OCI-LY7 (cell line): ENCODE results near the gene AFTPH. TPM values are rescaled to one million over a fixed set of nuclear protein-coding genes. Genes with fewer than 3 reads are reported as not detected.

Experiments used
- BruUV-seq: library from RNA; stranded (reverse); fragments of 400-500 nt; replicated peaks from 2 replicates; lab custom pipeline; 2021; lab: Mats Ljungman, UMichigan
- CTCF ChIA-PET: fragments of 300-600 bp; sonication (Branson Sonifier 250); formaldehyde crosslinking; loops from one replicate; lab custom pipeline; 2022; ENCODE audit warnings: antibody characterized with exemption; ENCODE audit not compliant: unreplicated experiment; lab: Charles Lee
- POLR2A ChIA-PET: fragments of 300-600 bp; sonication (Branson Sonifier 250); formaldehyde crosslinking; loops from one replicate; lab custom pipeline; 2022; ENCODE audit warnings: antibody characterized with exemption; lab: Charles Lee
- DNase-seq: peaks from one replicate; pipeline ENCODE4 v3.0.0-alpha.2; 2015; ENCODE audit warnings: low spot score
- H2AFZ ChIP-seq: fragments of 200-600 bp; sonication (generic), shearing (Covaris generic); 2 replicates; pipeline ENCODE4 v1.6.1; 2014; ENCODE audit warnings: mild to moderate bottlenecking, antibody characterized with exemption, low read length, moderate library complexity
- H3K27ac ChIP-seq: fragments of 200-600 bp; sonication (generic); 2 replicates; pipeline ENCODE4 v1.5.1; 2014; ENCODE audit warnings: mixed run types, low read depth, mild to moderate bottlenecking, moderate library complexity, low read length, inconsistent platforms; ENCODE audit not compliant: poor library complexity, severe bottlenecking
- H3K36me3 ChIP-seq: fragments of 200-600 bp; sonication (generic); 2 replicates; pipeline ENCODE4 v1.6.1; 2014; ENCODE audit warnings: mild to moderate bottlenecking, antibody characterized with exemption, low read length, moderate library complexity, mixed read lengths; ENCODE audit not compliant: insufficient read depth
- H3K4me1 ChIP-seq: fragments of 200-600 bp; sonication (generic); 2 replicates; pipeline ENCODE4 v1.5.1; 2014; ENCODE audit warnings: mild to moderate bottlenecking, low read length; ENCODE audit not compliant: insufficient read depth, poor library complexity, severe bottlenecking
- H3K4me2 ChIP-seq: fragments of 200-600 bp; sonication (generic); 2 replicates; pipeline ENCODE4 v1.6.1; 2014; ENCODE audit warnings: mild to moderate bottlenecking, low read length
- H3K4me3 ChIP-seq: fragments of 200-600 bp; sonication (generic); 2 replicates; pipeline ENCODE4 v1.5.1; 2014; ENCODE audit warnings: mild to moderate bottlenecking, low read depth, low read length; ENCODE audit not compliant: poor library complexity, severe bottlenecking
- H3K79me2 ChIP-seq: fragments of 200-600 bp; sonication (generic); 2 replicates; pipeline ENCODE4 v1.6.1; 2016; ENCODE audit warnings: low read depth, mild to moderate bottlenecking, low read length, moderate library complexity, mixed read lengths; ENCODE audit not compliant: insufficient read depth
- H3K9me2 ChIP-seq: fragments of 200-600 bp; sonication (generic); 2 replicates; pipeline ENCODE4 v1.6.1; 2016; ENCODE audit warnings: mild to moderate bottlenecking, low read length, mixed read lengths; ENCODE audit not compliant: insufficient read depth
- H3K9me3 ChIP-seq: fragments of 200-600 bp; sonication (generic); 2 replicates; pipeline ENCODE4 v1.6.1; 2014; ENCODE audit warnings: mild to moderate bottlenecking, mixed run types, low read length, mixed read lengths
- H4K20me1 ChIP-seq: fragments of 200-600 bp; sonication (generic); 2 replicates; pipeline ENCODE4 v1.6.1; 2014; ENCODE audit warnings: mild to moderate bottlenecking, antibody characterized with exemption, low read length, moderate library complexity, mixed read lengths; ENCODE audit not compliant: insufficient read depth
- CTCF ChIP-seq: fragments of 200-600 bp; sonication (generic); conservative IDR thresholded peaks from 2 replicates; pipeline ENCODE4 v1.5.1; 2014; ENCODE audit warnings: mild to moderate bottlenecking, antibody characterized with exemption, low read length, moderate library complexity, mixed read lengths
- EZH2phosphoT487 ChIP-seq: fragments of 200-600 bp; sonication (generic); IDR thresholded peaks from 2 replicates; pipeline ENCODE4 v1.6.1; 2018; ENCODE audit warnings: low read depth, borderline replicate concordance, mild to moderate bottlenecking, mixed run types, antibody characterized with exemption, low read length, moderate library complexity, mixed read lengths
- intact Hi-C: fragments of 100-400 bp; cut with micrococcal nuclease; formaldehyde crosslinking; loops from one replicate; pipeline ENCODE4 v1.10.0; 2022; ENCODE audit not compliant: unreplicated experiment
- total RNA-seq, 2 experiments: library from RNA; depleted of rRNA in 1 of 2; stranded (reverse); fragments of >200 nt in 1 of 2; shearing (Covaris generic) in 1 of 2; gene quantifications; 2 replicates each; pipeline ENCODE4 v1.2.3, GENCODE V29; 2014 to 2022

Gene AFTPH
- total RNA-seq, 2 experiments from 2014 or later = 30.0 to 40.6 TPM

GRCh38 chr2:64634345-64635267, 110.5 kb downstream of the AFTPH start:
- CTCF ChIA-PET = no interaction called here
- Histone ChIP-seq H3K4me2 (no peak overlapping the region), H2AFZ (no peak overlapping the region), H3K4me1 (peaks cover 47% of the 10 kb centered on the region), H3K4me3 (no peak overlapping the region), H3K27ac (no peak overlapping the region), H3K9me3 (no peaks in the 10 kb centered on the region), H3K36me3 (peaks cover 72% of the 10 kb centered on the region), H3K79me2 (peaks cover 78% of the 10 kb centered on the region), H3K9me2 (no peaks in the 10 kb centered on the region), H4K20me1 (peaks cover 51% of the 10 kb centered on the region)
- no peak for TF ChIP-seq EZH2phosphoT487
- no peak for TF ChIP-seq CTCF
- POLR2A ChIA-PET = interaction anchor here (0.6 to 1.8 kb wide), 8 partner anchors 8 to 530 kb away, joined by 3 to 8 read pairs (median 4); no protein-coding TSS in a partner anchor
- BruUV-seq = no TSS peak
- no peak for DNase-seq
- intact Hi-C loops = no loop called here

- intact Hi-C loops = loop anchor here (2.0 kb wide), 1 partner anchor 281 kb away; no protein-coding TSS in a partner anchor
- Histone ChIP-seq H3K4me3 (peak overlapping the region; percentile 52), H3K79me2 (peaks cover 94% of the 10 kb centered on the region), H3K4me1 (peaks cover 63% of the 10 kb centered on the region), H3K4me2 (peak overlapping the region; percentile 96), H3K9me3 (no peaks in the 10 kb centered on the region), H3K36me3 (peaks cover 69% of the 10 kb centered on the region), H3K9me2 (no peaks in the 10 kb centered on the region), H3K27ac (peak overlapping the region; percentile 88), H4K20me1 (peaks cover 59% of the 10 kb centered on the region), H2AFZ (no peak overlapping the region)
- ChIA-PET CTCF (interaction anchor here (0.8 kb wide), 1 partner anchor 106 kb away, joined by 3 read pairs; no protein-coding TSS in a partner anchor), POLR2A (interaction anchor here (0.5 to 2.3 kb wide), 9 partner anchors 10 to 591 kb away, joined by 3 to 8 read pairs (median 4); partner anchors contain the start of genes ACTR2 and SERTAD2)
- no TSS peak for BruUV-seq
- DNase-seq = peak; percentile 75
- TF ChIP-seq CTCF (no peak), EZH2phosphoT487 (no peak)
Measured at GRCh38 chr2:64635976-64636911, 112.1 kb downstream of the AFTPH start.
